Activated CD8-positive, alpha-beta T cell treated with anti-CD3 and anti-CD28 coated beads, Interleukin-2, amount 10 ng/mL, durations not matched to agents 7 days and 5 days (primary cell): ENCODE data around the gene BLTP2. TPM values are rescaled to one million over a fixed set of nuclear protein-coding genes. Genes with fewer than 3 reads are reported as not detected.

Source experiments
- ATAC-seq: fragments of 150-1000 bp; cut with Tn5 transposase; one replicate; pipeline ENCODE4 v1.10.0; 2021; ENCODE audit warnings: moderate library complexity
- CTCF ChIA-PET: fragments of 350-600 bp; sonication (Branson Sonifier 250); formaldehyde crosslinking; loops from one replicate; lab custom pipeline; 2021; ENCODE audit warnings: antibody characterized with exemption; lab: Charles Lee
- POLR2A ChIA-PET: fragments of 350-600 bp; sonication (Branson Sonifier 250); formaldehyde crosslinking; loops from one replicate; lab custom pipeline; 2021; ENCODE audit warnings: antibody characterized with exemption; lab: Charles Lee
- DNase-seq: peaks from one replicate; pipeline ENCODE4 v3.0.0-alpha.2; 2020
- H3K27ac Mint-ChIP-seq: one replicate; pipeline ENCODE4 v1.8.0; 2021; ENCODE audit warnings: mild to moderate bottlenecking, mixed read lengths
- H3K27me3 Mint-ChIP-seq: one replicate; pipeline ENCODE4 v1.8.0; 2021; ENCODE audit warnings: low read depth, mixed read lengths
- H3K36me3 Mint-ChIP-seq: one replicate; pipeline ENCODE4 v1.8.0; 2021; ENCODE audit warnings: low read depth, mixed read lengths
- H3K4me1 Mint-ChIP-seq: one replicate; pipeline ENCODE4 v1.8.0; 2021; ENCODE audit warnings: low read depth, mixed read lengths
- H3K4me3 Mint-ChIP-seq: one replicate; pipeline ENCODE4 v1.8.0; 2021; ENCODE audit warnings: mild to moderate bottlenecking, mixed read lengths
- H3K9me3 Mint-ChIP-seq: one replicate; pipeline ENCODE4 v1.8.0; 2022; ENCODE audit warnings: mixed read lengths; ENCODE audit not compliant: insufficient read depth
- total RNA-seq, 2 experiments: library from RNA; stranded (reverse); gene quantifications; one replicate each; pipeline ENCODE4 v1.2.3, GENCODE V29; 2021

BLTP2 gene
- 100 to 1,000 TPM; 162 to 169 TPM for total RNA-seq

- DNase-seq, result peak; percentile 97
- no peaks in the 10 kb centered on the region for H3K27me3 Mint-ChIP-seq
- no peaks in the 10 kb centered on the region for H3K9me3 Mint-ChIP-seq
- peaks cover 39% of the 10 kb centered on the region for H3K4me1 Mint-ChIP-seq
- peak within 1 kb of the TSS; percentile 84 for H3K27ac Mint-ChIP-seq
- ChIA-PET CTCF (interaction anchor here (0.6 to 5.3 kb wide), 25 partner anchors 8 to 501 kb away, joined by 3 to 104 read pairs (median 4); partner anchors contain the start of genes ALDOC, PIGS, PROCA1 and RPL23A), POLR2A (interaction anchor here (0.5 to 5.0 kb wide), 19 partner anchors 11 to 307 kb away, joined by 3 to 67 read pairs (median 4); partner anchors contain the start of genes PROCA1, RPL23A, SDF2 and SUPT6H)
- H3K4me3 Mint-ChIP-seq, result peak within 1 kb of the TSS; percentile 87
- peak; percentile 98 for ATAC-seq
- H3K36me3 Mint-ChIP-seq, result peaks cover 55% of the 10 kb centered on the region
Measured at GRCh38 chr17:28644787-28645575, at the start of gene BLTP2. BLTP2 (minus strand) TSS chr17:28645158; CDS start chr17:28645056, 102 bp downstream.

GRCh38 chr17:28693869-28694268, 48.9 kb upstream of the BLTP2 start:
- ATAC-seq, result no peak
- peaks cover 69% of the 10 kb centered on the region for H3K36me3 Mint-ChIP-seq
- no peak overlapping the region for H3K4me3 Mint-ChIP-seq
- no peaks in the 10 kb centered on the region for H3K27me3 Mint-ChIP-seq
- H3K9me3 Mint-ChIP-seq, result no peaks in the 10 kb centered on the region
- H3K27ac Mint-ChIP-seq, result no peak overlapping the region
- ChIA-PET POLR2A (interaction anchor here (0.6 to 1.5 kb wide), 3 partner anchors 18 to 287 kb away, joined by 3 read pairs; no protein-coding TSS in a partner anchor), CTCF (interaction anchor here (1.3 kb wide), 1 partner anchor 47 kb away, joined by 3 read pairs; no protein-coding TSS in a partner anchor)
- no peaks in the 10 kb centered on the region for H3K4me1 Mint-ChIP-seq
- DNase-seq, result no peak

GRCh38 chr17:28689011-28689410, 44.1 kb upstream of the BLTP2 start:
- Mint-ChIP-seq H3K36me3 (peaks cover 69% of the 10 kb centered on the region), H3K9me3 (no peaks in the 10 kb centered on the region), H3K4me1 (no peaks in the 10 kb centered on the region), H3K27me3 (no peaks in the 10 kb centered on the region), H3K27ac (no peak overlapping the region), H3K4me3 (no peak overlapping the region)
- CTCF ChIA-PET, result interaction anchor here (1.1 to 1.5 kb wide), 2 partner anchors 42 to 45 kb away, joined by 3 read pairs; no protein-coding TSS in a partner anchor
- POLR2A ChIA-PET, result no interaction called here
- DNase-seq (no peak), ATAC-seq (no peak)

- H3K4me3 Mint-ChIP-seq, result no peak overlapping the region
- H3K27ac Mint-ChIP-seq, result no peak overlapping the region
- POLR2A ChIA-PET, result interaction anchor here (1.4 kb wide), 1 partner anchor 23 kb away, joined by 3 read pairs; the partner anchor contains the start of gene PROCA1
Measured at GRCh38 chr17:28688481-28688880, 43.5 kb upstream of the BLTP2 start.

GRCh38 chr17:28686296-28686695, 41.3 kb upstream of the BLTP2 start:
- ChIA-PET CTCF (interaction anchor here (1.0 kb wide), 1 partner anchor 39 kb away, joined by 3 read pairs; no protein-coding TSS in a partner anchor), POLR2A (no interaction called here)
- H3K27ac Mint-ChIP-seq, result peak overlapping the region; percentile 6
- H3K27me3 Mint-ChIP-seq, result no peaks in the 10 kb centered on the region
- H3K4me1 Mint-ChIP-seq, result no peaks in the 10 kb centered on the region
- DNase-seq, result no peak
- ATAC-seq, result no peak
- peaks cover 75% of the 10 kb centered on the region for H3K36me3 Mint-ChIP-seq
- H3K9me3 Mint-ChIP-seq, result no peaks in the 10 kb centered on the region
- no peak overlapping the region for H3K4me3 Mint-ChIP-seq

More at GRCh38 chr17:28688481-28688880, 43.5 kb upstream of the BLTP2 start:
- no peaks in the 10 kb centered on the region for H3K27me3 Mint-ChIP-seq
- ATAC-seq (no peak), DNase-seq (no peak)
- H3K4me1 Mint-ChIP-seq, result no peaks in the 10 kb centered on the region
- no peaks in the 10 kb centered on the region for H3K9me3 Mint-ChIP-seq
- CTCF ChIA-PET, result interaction anchor here (1.5 kb wide), 1 partner anchor 42 kb away, joined by 3 read pairs; no protein-coding TSS in a partner anchor
- peaks cover 67% of the 10 kb centered on the region for H3K36me3 Mint-ChIP-seq

GRCh38 chr17:28685366-28685765, 40.4 kb upstream of the BLTP2 start:
- H3K27ac Mint-ChIP-seq, result no peak overlapping the region
- DNase-seq (no peak), ATAC-seq (no peak)
- peaks cover 75% of the 10 kb centered on the region for H3K36me3 Mint-ChIP-seq
- ChIA-PET POLR2A (no interaction called here), CTCF (no interaction called here)
- H3K27me3 Mint-ChIP-seq, result no peaks in the 10 kb centered on the region
- no peaks in the 10 kb centered on the region for H3K4me1 Mint-ChIP-seq
- H3K9me3 Mint-ChIP-seq, result no peaks in the 10 kb centered on the region
- H3K4me3 Mint-ChIP-seq, result no peak overlapping the region

- DNase-seq (no peak), ATAC-seq (no peak)
- H3K27me3 Mint-ChIP-seq, result no peaks in the 10 kb centered on the region
- ChIA-PET POLR2A (interaction anchor here (0.7 kb wide), 1 partner anchor 35 kb away, joined by 3 read pairs; no protein-coding TSS in a partner anchor), CTCF (no interaction called here)
- no peak overlapping the region for H3K4me3 Mint-ChIP-seq
- H3K27ac Mint-ChIP-seq, result no peak overlapping the region
- no peaks in the 10 kb centered on the region for H3K9me3 Mint-ChIP-seq
- no peaks in the 10 kb centered on the region for H3K4me1 Mint-ChIP-seq
- peaks cover 72% of the 10 kb centered on the region for H3K36me3 Mint-ChIP-seq
Measured at GRCh38 chr17:28684963-28685362, 40.0 kb upstream of the BLTP2 start.

GRCh38 chr17:28682655-28683054, 37.7 kb upstream of the BLTP2 start:
- Mint-ChIP-seq H3K9me3 (no peaks in the 10 kb centered on the region), H3K27ac (no peak overlapping the region), H3K36me3 (peaks cover 66% of the 10 kb centered on the region), H3K4me3 (no peak overlapping the region), H3K4me1 (no peaks in the 10 kb centered on the region), H3K27me3 (no peaks in the 10 kb centered on the region)
- ChIA-PET POLR2A (interaction anchor here (1.1 kb wide), 1 partner anchor 9 kb away, joined by 3 read pairs; no protein-coding TSS in a partner anchor), CTCF (interaction anchor here (0.7 to 1.5 kb wide), 3 partner anchors 14 to 70 kb away, joined by 3 read pairs; no protein-coding TSS in a partner anchor)
- DNase-seq (no peak), ATAC-seq (no peak)

GRCh38 chr17:28675980-28676379, 31.0 kb upstream of the BLTP2 start:
- no peak for ATAC-seq

GRCh38 chr17:28675490-28675889, 30.5 kb upstream of the BLTP2 start:
- Mint-ChIP-seq H3K4me3 (no peak overlapping the region), H3K9me3 (no peaks in the 10 kb centered on the region), H3K27ac (no peak overlapping the region), H3K36me3 (peaks cover 67% of the 10 kb centered on the region), H3K4me1 (no peaks in the 10 kb centered on the region), H3K27me3 (no peaks in the 10 kb centered on the region)
- ATAC-seq, result no peak
- POLR2A ChIA-PET, result interaction anchor here (1.4 kb wide), 2 partner anchors 28 to 31 kb away, joined by 3 read pairs; no protein-coding TSS in a partner anchor
- DNase-seq, result no peak
- CTCF ChIA-PET, result interaction anchor here (0.8 to 2.7 kb wide), 9 partner anchors 14 to 82 kb away, joined by 3 to 32 read pairs (median 3); partner anchors contain the start of genes BLTP2, SDF2 and SUPT6H

More at GRCh38 chr17:28675980-28676379, 31.0 kb upstream of the BLTP2 start:
- POLR2A ChIA-PET, result interaction anchor here (1.1 to 1.4 kb wide), 3 partner anchors 15 to 32 kb away, joined by 3 read pairs; no protein-coding TSS in a partner anchor
- H3K9me3 Mint-ChIP-seq, result no peaks in the 10 kb centered on the region
- H3K36me3 Mint-ChIP-seq, result peaks cover 66% of the 10 kb centered on the region
- CTCF ChIA-PET, result interaction anchor here (0.8 to 2.7 kb wide), 9 partner anchors 14 to 32 kb away, joined by 3 to 32 read pairs (median 3); partner anchors contain the start of genes BLTP2, SDF2 and SUPT6H
- H3K27me3 Mint-ChIP-seq, result no peaks in the 10 kb centered on the region
- no peak overlapping the region for H3K27ac Mint-ChIP-seq
- no peaks in the 10 kb centered on the region for H3K4me1 Mint-ChIP-seq
- H3K4me3 Mint-ChIP-seq, result no peak overlapping the region
- peak; percentile 24 for DNase-seq

GRCh38 chr17:28669918-28670317, 25.0 kb upstream of the BLTP2 start:
- Mint-ChIP-seq H3K4me1 (peaks cover 17% of the 10 kb centered on the region), H3K9me3 (no peaks in the 10 kb centered on the region), H3K27me3 (no peaks in the 10 kb centered on the region), H3K36me3 (peaks cover 44% of the 10 kb centered on the region), H3K27ac (no peak overlapping the region), H3K4me3 (no peak overlapping the region)
- POLR2A ChIA-PET, result no interaction called here
- CTCF ChIA-PET, result interaction anchor here (1.5 kb wide), 1 partner anchor 57 kb away, joined by 3 read pairs; no protein-coding TSS in a partner anchor
- DNase-seq (no peak), ATAC-seq (no peak)
